Ishikawa (cell line): ENCODE results near the gene SKAP1.

ENCODE experiments used
- CEBPB ChIP-seq: IDR thresholded peaks from 2 replicates; pipeline ENCODE4 v1.6.1; 2012
- EP300 ChIP-seq: IDR thresholded peaks from 2 replicates; pipeline ENCODE4 v1.6.1; 2012; ENCODE audit warnings: borderline replicate concordance
- FOXM1 ChIP-seq: IDR thresholded peaks from 2 replicates; pipeline ENCODE4 v1.6.1; 2012; ENCODE audit warnings: low read depth, borderline replicate concordance
- TAF1 ChIP-seq: IDR thresholded peaks from 2 replicates; pipeline ENCODE4 v1.6.1; 2012; ENCODE audit warnings: low read depth, mild to moderate bottlenecking
- YY1 ChIP-seq: IDR thresholded peaks from 2 replicates; pipeline ENCODE4 v1.6.1; 2012; ENCODE audit warnings: low read depth
- ZBTB7A ChIP-seq: IDR thresholded peaks from 2 replicates; pipeline ENCODE4 v1.6.1; 2012; ENCODE audit warnings: low read depth
- TF ChIP-seq, protein P1 (sequence below): IDR thresholded peaks from 2 replicates; pipeline ENCODE4 v1.6.1; 2012
- TF ChIP-seq, protein P2 (sequence below): IDR thresholded peaks from 2 replicates; pipeline ENCODE4 v1.6.1; 2012; ENCODE audit warnings: low read depth, mild to moderate bottlenecking
- TF ChIP-seq, protein P3 (sequence below): IDR thresholded peaks from 2 replicates; pipeline ENCODE4 v1.6.1; 2012

GRCh38 chr17:48215583-48216139 lies 214.4 kb downstream of the SKAP1 start:
- TF ChIP-seq EP300 (no peak), ZBTB7A (no peak), CEBPB (no peak), FOXM1 (no peak), TAF1 (no peak), YY1 (no peak)
- TF ChIP-seq, protein P1, sequence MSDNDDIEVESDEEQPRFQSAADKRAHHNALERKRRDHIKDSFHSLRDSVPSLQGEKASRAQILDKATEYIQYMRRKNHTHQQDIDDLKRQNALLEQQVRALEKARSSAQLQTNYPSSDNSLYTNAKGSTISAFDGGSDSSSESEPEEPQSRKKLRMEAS = no peak
- TF ChIP-seq, protein P2, sequence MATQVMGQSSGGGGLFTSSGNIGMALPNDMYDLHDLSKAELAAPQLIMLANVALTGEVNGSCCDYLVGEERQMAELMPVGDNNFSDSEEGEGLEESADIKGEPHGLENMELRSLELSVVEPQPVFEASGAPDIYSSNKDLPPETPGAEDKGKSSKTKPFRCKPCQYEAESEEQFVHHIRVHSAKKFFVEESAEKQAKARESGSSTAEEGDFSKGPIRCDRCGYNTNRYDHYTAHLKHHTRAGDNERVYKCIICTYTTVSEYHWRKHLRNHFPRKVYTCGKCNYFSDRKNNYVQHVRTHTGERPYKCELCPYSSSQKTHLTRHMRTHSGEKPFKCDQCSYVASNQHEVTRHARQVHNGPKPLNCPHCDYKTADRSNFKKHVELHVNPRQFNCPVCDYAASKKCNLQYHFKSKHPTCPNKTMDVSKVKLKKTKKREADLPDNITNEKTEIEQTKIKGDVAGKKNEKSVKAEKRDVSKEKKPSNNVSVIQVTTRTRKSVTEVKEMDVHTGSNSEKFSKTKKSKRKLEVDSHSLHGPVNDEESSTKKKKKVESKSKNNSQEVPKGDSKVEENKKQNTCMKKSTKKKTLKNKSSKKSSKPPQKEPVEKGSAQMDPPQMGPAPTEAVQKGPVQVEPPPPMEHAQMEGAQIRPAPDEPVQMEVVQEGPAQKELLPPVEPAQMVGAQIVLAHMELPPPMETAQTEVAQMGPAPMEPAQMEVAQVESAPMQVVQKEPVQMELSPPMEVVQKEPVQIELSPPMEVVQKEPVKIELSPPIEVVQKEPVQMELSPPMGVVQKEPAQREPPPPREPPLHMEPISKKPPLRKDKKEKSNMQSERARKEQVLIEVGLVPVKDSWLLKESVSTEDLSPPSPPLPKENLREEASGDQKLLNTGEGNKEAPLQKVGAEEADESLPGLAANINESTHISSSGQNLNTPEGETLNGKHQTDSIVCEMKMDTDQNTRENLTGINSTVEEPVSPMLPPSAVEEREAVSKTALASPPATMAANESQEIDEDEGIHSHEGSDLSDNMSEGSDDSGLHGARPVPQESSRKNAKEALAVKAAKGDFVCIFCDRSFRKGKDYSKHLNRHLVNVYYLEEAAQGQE = no peak
- TF ChIP-seq, protein P3, sequence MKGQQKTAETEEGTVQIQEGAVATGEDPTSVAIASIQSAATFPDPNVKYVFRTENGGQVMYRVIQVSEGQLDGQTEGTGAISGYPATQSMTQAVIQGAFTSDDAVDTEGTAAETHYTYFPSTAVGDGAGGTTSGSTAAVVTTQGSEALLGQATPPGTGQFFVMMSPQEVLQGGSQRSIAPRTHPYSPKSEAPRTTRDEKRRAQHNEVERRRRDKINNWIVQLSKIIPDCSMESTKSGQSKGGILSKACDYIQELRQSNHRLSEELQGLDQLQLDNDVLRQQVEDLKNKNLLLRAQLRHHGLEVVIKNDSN = no peak
